ENCODE results near the gene SLC23A1.
A peak's percentile ranks its signal among the peaks of the same experiment; 100 is the strongest.

The SLC23A1 gene

DNA sequence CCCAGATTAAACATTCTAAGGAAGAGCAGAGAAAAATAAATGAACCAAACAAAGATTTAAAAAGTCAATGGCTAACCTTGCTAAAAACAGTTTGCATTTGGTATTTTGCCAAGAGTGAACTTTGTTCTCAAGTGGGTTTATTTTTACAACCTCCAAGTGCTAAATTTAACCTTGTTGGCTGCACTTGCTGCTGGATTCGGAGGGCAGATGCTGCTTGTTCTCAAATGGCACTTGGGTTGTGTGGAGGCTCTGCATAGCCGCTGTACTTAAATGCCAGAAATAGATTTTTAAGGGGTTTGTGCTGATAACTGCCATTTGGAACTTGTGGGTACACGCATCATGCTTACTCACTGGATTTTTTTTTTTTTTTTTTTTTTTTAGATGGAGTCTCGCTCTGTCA is 34.1 kb upstream of the SLC23A1 start:
- no peaks in the 10 kb centered on the region for H3K9me3 ChIP-seq (ENCODE audit: control insufficient read depth, insufficient read depth, low read depth, low read length)
- POLR2A ChIA-PET, result interaction anchor here (1.6 kb wide), 1 partner anchor 22 kb away, joined by 6 read pairs; the partner anchor contains the start of gene DNAJC18
- H3K4me1 ChIP-seq (ENCODE audit: control insufficient read depth, insufficient read depth, low read length), result peaks cover 3% of the 10 kb centered on the region; the same call in 1 of the 2 replicates
- TF ChIP-seq BCL11B (tag by site-specific recombination; IDR thresholded peaks at IDR 0.05; ENCODE audit: low read depth) (no peak), ZNF324 (tag by site-specific recombination; IDR thresholded peaks at IDR 0.05) (no peak), OVOL3 (tag by site-specific recombination; IDR thresholded peaks at IDR 0.05) (no peak), FEZF1 (tag by site-specific recombination; IDR thresholded peaks at IDR 0.05) (peak; percentile 26; the same call in 1 of the 2 replicates), ZEB2 (tag by site-specific recombination; IDR thresholded peaks at IDR 0.05) (no peak), GLIS1 (tag by site-specific recombination; IDR thresholded peaks at IDR 0.05) (peak; percentile 91), ZNF521 (tag by site-specific recombination; IDR thresholded peaks at IDR 0.05) (no peak), ZNF391 (tag by site-specific recombination; IDR thresholded peaks at IDR 0.05; ENCODE audit: borderline replicate concordance, low read depth) (no peak), KLF16 (tag by site-specific recombination; IDR thresholded peaks at IDR 0.05) (no peak)
- TF ChIP-seq, protein P1, sequence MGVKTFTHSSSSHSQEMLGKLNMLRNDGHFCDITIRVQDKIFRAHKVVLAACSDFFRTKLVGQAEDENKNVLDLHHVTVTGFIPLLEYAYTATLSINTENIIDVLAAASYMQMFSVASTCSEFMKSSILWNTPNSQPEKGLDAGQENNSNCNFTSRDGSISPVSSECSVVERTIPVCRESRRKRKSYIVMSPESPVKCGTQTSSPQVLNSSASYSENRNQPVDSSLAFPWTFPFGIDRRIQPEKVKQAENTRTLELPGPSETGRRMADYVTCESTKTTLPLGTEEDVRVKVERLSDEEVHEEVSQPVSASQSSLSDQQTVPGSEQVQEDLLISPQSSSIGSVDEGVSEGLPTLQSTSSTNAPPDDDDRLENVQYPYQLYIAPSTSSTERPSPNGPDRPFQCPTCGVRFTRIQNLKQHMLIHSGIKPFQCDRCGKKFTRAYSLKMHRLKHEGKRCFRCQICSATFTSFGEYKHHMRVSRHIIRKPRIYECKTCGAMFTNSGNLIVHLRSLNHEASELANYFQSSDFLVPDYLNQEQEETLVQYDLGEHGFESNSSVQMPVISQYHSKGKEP (tag by site-specific recombination; IDR thresholded peaks at IDR 0.05), result peak; percentile 41; the same call in 1 of the 2 replicates
- TF ChIP-seq, protein P2, sequence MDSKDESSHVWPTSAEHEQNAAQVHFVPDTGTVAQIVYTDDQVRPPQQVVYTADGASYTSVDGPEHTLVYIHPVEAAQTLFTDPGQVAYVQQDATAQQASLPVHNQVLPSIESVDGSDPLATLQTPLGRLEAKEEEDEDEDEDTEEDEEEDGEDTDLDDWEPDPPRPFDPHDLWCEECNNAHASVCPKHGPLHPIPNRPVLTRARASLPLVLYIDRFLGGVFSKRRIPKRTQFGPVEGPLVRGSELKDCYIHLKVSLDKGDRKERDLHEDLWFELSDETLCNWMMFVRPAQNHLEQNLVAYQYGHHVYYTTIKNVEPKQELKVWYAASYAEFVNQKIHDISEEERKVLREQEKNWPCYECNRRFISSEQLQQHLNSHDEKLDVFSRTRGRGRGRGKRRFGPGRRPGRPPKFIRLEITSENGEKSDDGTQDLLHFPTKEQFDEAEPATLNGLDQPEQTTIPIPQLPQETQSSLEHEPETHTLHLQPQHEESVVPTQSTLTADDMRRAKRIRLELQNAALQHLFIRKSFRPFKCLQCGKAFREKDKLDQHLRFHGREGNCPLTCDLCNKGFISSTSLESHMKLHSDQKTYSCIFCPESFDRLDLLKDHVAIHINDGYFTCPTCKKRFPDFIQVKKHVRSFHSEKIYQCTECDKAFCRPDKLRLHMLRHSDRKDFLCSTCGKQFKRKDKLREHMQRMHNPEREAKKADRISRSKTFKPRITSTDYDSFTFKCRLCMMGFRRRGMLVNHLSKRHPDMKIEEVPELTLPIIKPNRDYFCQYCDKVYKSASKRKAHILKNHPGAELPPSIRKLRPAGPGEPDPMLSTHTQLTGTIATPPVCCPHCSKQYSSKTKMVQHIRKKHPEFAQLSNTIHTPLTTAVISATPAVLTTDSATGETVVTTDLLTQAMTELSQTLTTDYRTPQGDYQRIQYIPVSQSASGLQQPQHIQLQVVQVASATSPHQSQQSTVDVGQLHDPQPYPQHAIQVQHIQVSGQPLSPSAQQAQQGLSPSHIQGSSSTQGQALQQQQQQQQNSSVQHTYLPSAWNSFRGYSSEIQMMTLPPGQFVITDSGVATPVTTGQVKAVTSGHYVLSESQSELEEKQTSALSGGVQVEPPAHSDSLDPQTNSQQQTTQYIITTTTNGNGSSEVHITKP (tag by site-specific recombination; IDR thresholded peaks at IDR 0.05), result 0 out of 2 replicates have a peak, but pooled peaks have one; percentile 14
- TF ChIP-seq, protein P3, sequence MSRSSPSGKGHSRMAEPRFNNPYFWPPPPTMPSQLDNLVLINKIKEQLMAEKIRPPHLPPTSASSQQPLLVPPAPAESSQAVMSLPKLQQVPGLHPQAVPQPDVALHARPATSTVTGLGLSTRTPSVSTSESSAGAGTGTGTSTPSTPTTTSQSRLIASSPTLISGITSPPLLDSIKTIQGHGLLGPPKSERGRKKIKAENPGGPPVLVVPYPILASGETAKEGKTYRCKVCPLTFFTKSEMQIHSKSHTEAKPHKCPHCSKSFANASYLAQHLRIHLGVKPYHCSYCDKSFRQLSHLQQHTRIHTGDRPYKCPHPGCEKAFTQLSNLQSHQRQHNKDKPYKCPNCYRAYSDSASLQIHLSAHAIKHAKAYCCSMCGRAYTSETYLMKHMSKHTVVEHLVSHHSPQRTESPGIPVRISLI (tag by site-specific recombination; IDR thresholded peaks at IDR 0.05), result peak; percentile 73; the same call in 1 of the 2 replicates
- TF ChIP-seq, protein P4, sequence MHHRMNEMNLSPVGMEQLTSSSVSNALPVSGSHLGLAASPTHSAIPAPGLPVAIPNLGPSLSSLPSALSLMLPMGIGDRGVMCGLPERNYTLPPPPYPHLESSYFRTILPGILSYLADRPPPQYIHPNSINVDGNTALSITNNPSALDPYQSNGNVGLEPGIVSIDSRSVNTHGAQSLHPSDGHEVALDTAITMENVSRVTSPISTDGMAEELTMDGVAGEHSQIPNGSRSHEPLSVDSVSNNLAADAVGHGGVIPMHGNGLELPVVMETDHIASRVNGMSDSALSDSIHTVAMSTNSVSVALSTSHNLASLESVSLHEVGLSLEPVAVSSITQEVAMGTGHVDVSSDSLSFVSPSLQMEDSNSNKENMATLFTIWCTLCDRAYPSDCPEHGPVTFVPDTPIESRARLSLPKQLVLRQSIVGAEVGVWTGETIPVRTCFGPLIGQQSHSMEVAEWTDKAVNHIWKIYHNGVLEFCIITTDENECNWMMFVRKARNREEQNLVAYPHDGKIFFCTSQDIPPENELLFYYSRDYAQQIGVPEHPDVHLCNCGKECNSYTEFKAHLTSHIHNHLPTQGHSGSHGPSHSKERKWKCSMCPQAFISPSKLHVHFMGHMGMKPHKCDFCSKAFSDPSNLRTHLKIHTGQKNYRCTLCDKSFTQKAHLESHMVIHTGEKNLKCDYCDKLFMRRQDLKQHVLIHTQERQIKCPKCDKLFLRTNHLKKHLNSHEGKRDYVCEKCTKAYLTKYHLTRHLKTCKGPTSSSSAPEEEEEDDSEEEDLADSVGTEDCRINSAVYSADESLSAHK (tag by site-specific recombination; IDR thresholded peaks at IDR 0.05), result no peak
- TF ChIP-seq, protein P5, sequence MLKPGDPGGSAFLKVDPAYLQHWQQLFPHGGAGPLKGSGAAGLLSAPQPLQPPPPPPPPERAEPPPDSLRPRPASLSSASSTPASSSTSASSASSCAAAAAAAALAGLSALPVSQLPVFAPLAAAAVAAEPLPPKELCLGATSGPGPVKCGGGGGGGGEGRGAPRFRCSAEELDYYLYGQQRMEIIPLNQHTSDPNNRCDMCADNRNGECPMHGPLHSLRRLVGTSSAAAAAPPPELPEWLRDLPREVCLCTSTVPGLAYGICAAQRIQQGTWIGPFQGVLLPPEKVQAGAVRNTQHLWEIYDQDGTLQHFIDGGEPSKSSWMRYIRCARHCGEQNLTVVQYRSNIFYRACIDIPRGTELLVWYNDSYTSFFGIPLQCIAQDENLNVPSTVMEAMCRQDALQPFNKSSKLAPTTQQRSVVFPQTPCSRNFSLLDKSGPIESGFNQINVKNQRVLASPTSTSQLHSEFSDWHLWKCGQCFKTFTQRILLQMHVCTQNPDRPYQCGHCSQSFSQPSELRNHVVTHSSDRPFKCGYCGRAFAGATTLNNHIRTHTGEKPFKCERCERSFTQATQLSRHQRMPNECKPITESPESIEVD (tag by site-specific recombination; IDR thresholded peaks at IDR 0.05), result peak; percentile 60
- 0 out of 2 replicates have a peak overlapping the region, but pooled peaks have one; percentile 28 for H3K27ac ChIP-seq (ENCODE audit: extremely low read depth, low read depth, low read length)
- peaks cover 26 to 73% of the 10 kb centered on the region in 2 experiments for H3K36me3 ChIP-seq (ENCODE audit: control insufficient read depth in 2 of 2, insufficient read depth in 1 of 2, low read length in 2 of 2)
- no peak overlapping the region for H3K4me3 ChIP-seq (ENCODE audit: low read depth, low read length)
- CTCF ChIA-PET, result interaction anchor here (0.6 to 9.2 kb wide), 3 partner anchors 13 to 129 kb away, joined by 3 to 246 read pairs (median 8); no protein-coding TSS in a partner anchor
